ENCODE results near the gene OR10H1.
"Not testable (repeated sequence)": the region's sequence is repeated elsewhere in the genome, so short reads cannot be mapped to it uniquely, and the experiment has no call there.

OR10H1 gene

DNA sequence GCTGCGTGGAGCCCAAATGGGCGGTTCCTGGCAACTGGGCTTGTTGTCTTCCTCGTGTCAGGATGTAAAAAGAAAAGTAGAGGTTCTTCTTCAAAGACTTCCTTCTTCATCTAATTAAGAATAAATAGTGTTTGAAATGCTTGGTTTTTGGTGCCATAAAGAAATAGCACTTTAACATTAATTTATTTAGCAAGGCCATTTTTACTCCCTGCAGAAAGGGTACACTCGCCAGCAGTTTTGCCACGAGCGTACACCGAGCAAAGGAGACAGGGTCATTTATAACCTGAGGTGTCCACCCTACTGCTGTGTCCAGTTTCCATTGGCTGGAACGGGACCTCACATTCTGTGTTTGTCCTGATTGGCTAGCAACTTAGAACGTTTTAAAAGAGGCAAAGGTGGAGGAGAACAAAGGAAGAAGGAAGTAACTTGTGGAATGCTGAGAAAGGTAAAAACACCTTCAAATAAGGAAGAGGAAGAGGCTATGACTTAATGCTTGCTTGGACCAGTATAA, 21.8 kb upstream of the OR10H1 start:
- H3K4me3 ChIP-seq (IDR thresholded peaks at IDR 0.05; ENCODE audit: insufficient read depth, low read depth, low read length) = no peak overlapping the region
- H3K27ac ChIP-seq = peak overlapping the region; percentile 75
- H2AFZ ChIP-seq (ENCODE audit: low read depth) = peak overlapping the region; percentile 99
- H3K79me2 ChIP-seq (ENCODE audit: insufficient read depth, low read depth) = no peaks in the 10 kb centered on the region
- H3K36me3 ChIP-seq (ENCODE audit: insufficient read depth) = no peaks in the 10 kb centered on the region
- peak overlapping the region; percentile 73; the same call in 1 of the 2 replicates for H3K9ac ChIP-seq
- no peaks in the 10 kb centered on the region for H4K20me1 ChIP-seq (ENCODE audit: insufficient read depth)
- TF ChIP-seq, protein P1, sequence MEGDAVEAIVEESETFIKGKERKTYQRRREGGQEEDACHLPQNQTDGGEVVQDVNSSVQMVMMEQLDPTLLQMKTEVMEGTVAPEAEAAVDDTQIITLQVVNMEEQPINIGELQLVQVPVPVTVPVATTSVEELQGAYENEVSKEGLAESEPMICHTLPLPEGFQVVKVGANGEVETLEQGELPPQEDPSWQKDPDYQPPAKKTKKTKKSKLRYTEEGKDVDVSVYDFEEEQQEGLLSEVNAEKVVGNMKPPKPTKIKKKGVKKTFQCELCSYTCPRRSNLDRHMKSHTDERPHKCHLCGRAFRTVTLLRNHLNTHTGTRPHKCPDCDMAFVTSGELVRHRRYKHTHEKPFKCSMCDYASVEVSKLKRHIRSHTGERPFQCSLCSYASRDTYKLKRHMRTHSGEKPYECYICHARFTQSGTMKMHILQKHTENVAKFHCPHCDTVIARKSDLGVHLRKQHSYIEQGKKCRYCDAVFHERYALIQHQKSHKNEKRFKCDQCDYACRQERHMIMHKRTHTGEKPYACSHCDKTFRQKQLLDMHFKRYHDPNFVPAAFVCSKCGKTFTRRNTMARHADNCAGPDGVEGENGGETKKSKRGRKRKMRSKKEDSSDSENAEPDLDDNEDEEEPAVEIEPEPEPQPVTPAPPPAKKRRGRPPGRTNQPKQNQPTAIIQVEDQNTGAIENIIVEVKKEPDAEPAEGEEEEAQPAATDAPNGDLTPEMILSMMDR (conservative IDR thresholded peaks at IDR 0.05; ENCODE audit: low read depth, low read length) = no peak
- H3K27me3 ChIP-seq (ENCODE audit: insufficient read depth, low read depth) = peaks cover 47% of the 10 kb centered on the region; the same call in 1 of the 2 replicates
- H3K4me2 ChIP-seq = peak overlapping the region; percentile 92
- H3K4me1 ChIP-seq (ENCODE audit: low read depth, poor library complexity, severe bottlenecking) = peaks cover 13% of the 10 kb centered on the region

DNA sequence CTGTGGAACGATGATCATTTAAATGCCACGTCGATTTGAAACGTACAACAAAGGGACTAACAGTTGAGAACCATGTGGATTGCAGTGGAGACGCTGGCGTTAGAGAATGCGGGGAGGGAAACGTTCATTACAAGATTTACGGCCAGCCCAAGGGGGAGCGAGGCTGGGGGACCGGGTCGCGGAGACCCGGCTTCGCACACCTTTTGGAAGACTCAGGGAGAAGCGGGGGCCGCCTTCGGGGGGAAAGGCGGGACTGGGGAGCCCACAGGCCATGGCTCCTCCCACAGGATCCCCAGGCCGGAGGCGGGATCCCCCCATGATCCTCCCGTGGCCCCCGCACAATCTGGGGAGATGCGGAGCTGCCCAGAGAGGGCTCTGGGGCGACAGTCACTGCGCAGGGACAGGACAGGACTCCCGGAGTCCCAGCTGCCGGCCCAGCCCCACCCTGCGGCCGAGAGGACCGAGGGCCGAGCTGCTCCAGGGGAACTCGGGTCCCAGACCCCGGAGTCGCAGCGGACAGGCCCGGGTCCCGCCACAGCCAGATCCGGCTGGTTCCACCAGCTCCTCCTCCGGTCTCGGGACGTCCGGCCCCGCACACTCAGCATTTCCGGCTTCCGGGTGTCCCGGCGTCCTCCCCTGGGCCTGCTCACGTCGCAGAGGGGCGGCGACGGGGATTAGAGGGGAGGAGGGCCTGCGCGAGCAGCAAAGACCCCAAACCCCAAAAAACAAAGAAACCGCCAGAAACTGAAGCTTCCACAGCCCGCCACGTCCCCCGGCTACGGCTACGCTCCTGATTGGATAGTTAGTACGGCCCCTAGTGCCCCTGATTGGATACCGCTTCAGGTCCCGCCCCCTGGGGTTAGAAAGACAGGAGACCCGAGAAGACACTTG, 21.1 kb upstream of the OR10H1 start:
- Histone ChIP-seq H2AFZ (ENCODE audit: low read depth) (peak overlapping the region; percentile 99), H3K27me3 (ENCODE audit: insufficient read depth, low read depth) (peaks cover 45% of the 10 kb centered on the region; the same call in 1 of the 2 replicates), H3K9ac (peak overlapping the region; percentile 73)

DNA sequence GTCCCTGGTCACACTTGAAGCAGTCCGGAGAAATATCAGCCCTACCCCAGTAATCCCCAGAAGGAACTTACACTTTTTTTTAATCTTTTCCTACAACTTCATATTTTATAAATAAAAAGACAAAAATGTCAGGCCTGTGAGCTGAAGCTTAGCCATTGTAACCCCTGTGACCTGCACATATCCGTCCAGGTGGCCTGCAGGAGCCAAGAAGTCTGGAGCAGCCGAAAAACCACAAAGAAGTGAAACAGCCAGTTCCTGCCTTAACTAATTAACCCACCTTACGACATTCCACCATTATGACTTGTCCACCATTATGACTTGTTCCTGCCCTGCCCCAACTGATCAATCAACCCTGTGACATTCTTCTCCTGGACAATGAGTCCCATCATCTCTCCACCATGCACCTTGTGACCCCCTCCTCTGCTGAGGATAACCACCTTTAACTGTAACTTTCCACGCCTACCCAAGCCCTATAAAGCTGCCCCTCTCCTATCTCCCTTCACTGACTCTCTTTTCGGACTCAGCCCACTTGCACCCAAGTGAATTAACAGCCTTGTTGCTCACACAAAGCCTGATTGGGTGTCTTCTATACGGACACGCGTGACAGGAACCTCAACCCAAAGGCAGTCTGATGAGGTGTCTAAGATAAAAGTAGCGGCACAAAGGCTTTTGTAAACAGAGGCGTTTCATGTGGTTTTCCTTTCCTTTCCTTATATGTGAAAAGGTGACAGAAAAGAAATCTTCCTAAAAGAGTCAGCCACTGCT, 20.3 kb upstream of the OR10H1 start:
- H3K36me3 ChIP-seq (ENCODE audit: insufficient read depth); H3K27ac ChIP-seq; H3K4me3 ChIP-seq (IDR thresholded peaks at IDR 0.05; ENCODE audit: insufficient read depth, low read depth, low read length); H4K20me1 ChIP-seq (ENCODE audit: insufficient read depth); H3K79me2 ChIP-seq (ENCODE audit: insufficient read depth, low read depth): not testable (repeated sequence)
- Histone ChIP-seq H2AFZ (ENCODE audit: low read depth) (peak overlapping the region; percentile 99), H3K4me2 (peak overlapping the region; percentile 92), H3K9ac (peak overlapping the region; percentile 73; the same call in 1 of the 2 replicates), H3K4me1 (ENCODE audit: low read depth, poor library complexity, severe bottlenecking) (peaks cover 13% of the 10 kb centered on the region), H3K27me3 (ENCODE audit: insufficient read depth, low read depth) (peaks cover 47% of the 10 kb centered on the region; the same call in 1 of the 2 replicates)

More for the DNA sequence above, 21.1 kb upstream of the OR10H1 start:
- Histone ChIP-seq H3K4me1 (ENCODE audit: low read depth, poor library complexity, severe bottlenecking) (peaks cover 13% of the 10 kb centered on the region), H3K79me2 (ENCODE audit: insufficient read depth, low read depth) (no peaks in the 10 kb centered on the region), H4K20me1 (ENCODE audit: insufficient read depth) (no peaks in the 10 kb centered on the region), H3K4me2 (peak overlapping the region; percentile 92), H3K27ac (peak overlapping the region; percentile 75), H3K4me3 (IDR thresholded peaks at IDR 0.05; ENCODE audit: insufficient read depth, low read depth, low read length) (no peak overlapping the region), H3K36me3 (ENCODE audit: insufficient read depth) (no peaks in the 10 kb centered on the region)
- TF ChIP-seq, protein P1 (conservative IDR thresholded peaks at IDR 0.05; ENCODE audit: low read depth, low read length) = no peak

DNA sequence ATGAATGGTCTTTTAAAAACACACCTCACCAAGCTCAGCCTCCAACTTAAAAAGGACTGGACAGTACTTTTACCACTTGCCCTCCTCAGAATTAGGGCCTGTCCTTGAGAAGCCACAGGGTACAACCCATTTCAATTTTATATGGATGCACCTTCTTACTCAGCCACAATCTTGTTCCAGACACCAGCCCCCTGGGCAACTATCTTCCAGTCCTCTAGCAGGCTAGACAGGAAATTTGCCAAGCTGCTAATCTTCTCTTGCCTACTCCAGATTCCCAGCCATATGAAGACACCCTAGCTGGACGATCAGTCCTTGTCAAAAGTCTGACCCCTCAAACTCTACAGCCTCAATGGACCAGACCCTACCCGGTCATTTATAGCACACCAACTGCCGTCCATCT, 18.8 kb upstream of the OR10H1 start:
- not testable (repeated sequence) for H3K4me3 ChIP-seq (IDR thresholded peaks at IDR 0.05; ENCODE audit: insufficient read depth, low read depth, low read length); H4K20me1 ChIP-seq (ENCODE audit: insufficient read depth); H3K27ac ChIP-seq; H3K4me2 ChIP-seq; H3K79me2 ChIP-seq (ENCODE audit: insufficient read depth, low read depth); H3K36me3 ChIP-seq (ENCODE audit: insufficient read depth); H2AFZ ChIP-seq (ENCODE audit: low read depth); H3K9ac ChIP-seq
- Histone ChIP-seq H3K27me3 (ENCODE audit: insufficient read depth, low read depth) (peaks cover 49% of the 10 kb centered on the region; the same call in 1 of the 2 replicates), H3K4me1 (ENCODE audit: low read depth, poor library complexity, severe bottlenecking) (peaks cover 13% of the 10 kb centered on the region)

DNA sequence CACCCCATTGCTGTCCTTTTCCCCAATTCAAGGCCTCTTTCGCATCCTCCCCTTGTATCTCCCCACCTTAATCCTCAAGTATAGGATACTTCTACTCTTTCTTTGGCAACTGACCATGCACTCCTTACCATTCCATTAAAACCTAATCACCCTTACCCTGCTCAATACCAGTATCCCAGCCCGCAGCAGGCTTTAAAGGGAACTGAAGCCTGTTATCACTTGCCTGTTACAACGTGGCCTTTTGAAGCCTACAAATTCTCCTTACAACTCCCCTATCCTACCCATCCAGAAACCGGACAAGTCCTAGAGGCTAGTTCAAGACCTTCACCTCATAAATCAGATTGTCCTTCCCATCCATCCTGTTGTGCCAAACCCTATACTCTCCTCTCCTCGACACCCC, 16.2 kb upstream of the OR10H1 start:
- H4K20me1 ChIP-seq (ENCODE audit: insufficient read depth) = no peaks in the 10 kb centered on the region
- H3K4me2 ChIP-seq = no peak overlapping the region
- TF ChIP-seq, protein P1 (conservative IDR thresholded peaks at IDR 0.05; ENCODE audit: low read depth, low read length) = no peak
- H3K4me3 ChIP-seq (IDR thresholded peaks at IDR 0.05; ENCODE audit: insufficient read depth, low read depth, low read length) = no peak overlapping the region
- peaks cover 9% of the 10 kb centered on the region for H3K4me1 ChIP-seq (ENCODE audit: low read depth, poor library complexity, severe bottlenecking)
- H2AFZ ChIP-seq (ENCODE audit: low read depth) = no peak overlapping the region
- H3K79me2 ChIP-seq (ENCODE audit: insufficient read depth, low read depth) = no peaks in the 10 kb centered on the region
- H3K27me3 ChIP-seq (ENCODE audit: insufficient read depth, low read depth) = peaks cover 54% of the 10 kb centered on the region; the same call in 1 of the 2 replicates
- H3K36me3 ChIP-seq (ENCODE audit: insufficient read depth) = no peaks in the 10 kb centered on the region
- H3K27ac ChIP-seq = no peak overlapping the region
- no peak overlapping the region for H3K9ac ChIP-seq
